Measurements from ENCODE around the gene NFILZ.
"Not testable (repeated sequence)": the region's sequence is repeated elsewhere in the genome, so short reads cannot be mapped to it uniquely, and the experiment has no call there.

- TF ChIP-seq POLR2A (IDR thresholded peaks at IDR 0.05; ENCODE audit: extremely low read depth, insufficient read length); MAX (IDR thresholded peaks at IDR 0.05; ENCODE audit: low read depth, low read length): not testable (repeated sequence)
- TF ChIP-seq CTCF (IDR thresholded peaks at IDR 0.05; ENCODE audit: low read depth, low read length) = peak; percentile 82
Observed at GRCh38 chr19:8622886-8623285, 7.5 kb upstream of the NFILZ start.
